Liver (tissue), 9 donors: ENCODE results near the gene BTBD1. TPM values are rescaled to one million over a fixed set of nuclear protein-coding genes. Genes with fewer than 3 reads are reported as not detected.

Experiments
- DNase-seq: peaks from one replicate; pipeline ENCODE4 v3.0.0-alpha.2; 2017; ENCODE audit warnings: low spot score
- H3K27ac ChIP-seq, 2 donors: one replicate each; pipeline ENCODE4 v1.7.0; 2013; ENCODE audit warnings: inconsistent platforms in 2 of 2, low read length in 2 of 2, control low read depth in 1 of 2, low read depth in 1 of 2, mild to moderate bottlenecking in 1 of 2
- H3K27me3 ChIP-seq, 4 donors: one replicate each; pipeline versions ENCODE4 v1.6.1 to v1.7.0; 2013; ENCODE audit warnings: low read length in 3 of 4, inconsistent platforms in 1 of 4, mild to moderate bottlenecking in 1 of 4, moderate library complexity in 1 of 4; ENCODE audit not compliant: control insufficient read depth in 4 of 4, insufficient read depth in 4 of 4
- H3K36me3 ChIP-seq, 4 donors: one replicate each; pipeline versions ENCODE4 v1.6.1 to v1.7.0; 2013; ENCODE audit warnings: low read length in 3 of 4, mild to moderate bottlenecking in 3 of 4, low read depth in 1 of 4, moderate library complexity in 1 of 4; ENCODE audit not compliant: control insufficient read depth in 4 of 4, insufficient read depth in 3 of 4
- H3K4me1 ChIP-seq, 4 donors: one replicate each; pipeline versions ENCODE4 v1.6.1 to v1.7.0; 2013; ENCODE audit warnings: low read length in 3 of 4, mild to moderate bottlenecking in 3 of 4, moderate library complexity in 1 of 4; ENCODE audit not compliant: control insufficient read depth in 4 of 4, insufficient read depth in 4 of 4
- H3K4me3 ChIP-seq, 3 donors: one replicate each; pipeline versions ENCODE4 v1.6.1 to v1.7.0; 2013; ENCODE audit warnings: low read length in 3 of 3, control low read depth in 1 of 3, low read depth in 1 of 3, mild to moderate bottlenecking in 1 of 3
- H3K9ac ChIP-seq, 2 donors: one replicate each; pipeline ENCODE4 v1.7.0; 2013; ENCODE audit warnings: low read length in 2 of 2, mild to moderate bottlenecking in 2 of 2, moderate library complexity in 2 of 2, control low read depth in 1 of 2, low read depth in 1 of 2
- H3K9me3 ChIP-seq, 4 donors: one replicate each; pipeline versions ENCODE4 v1.6.1 to v1.7.0; 2013; ENCODE audit warnings: low read length in 3 of 4; ENCODE audit not compliant: control insufficient read depth in 4 of 4
- ATF3 ChIP-seq: IDR thresholded peaks from 2 replicates; pipeline ENCODE4 v1.6.1; 2016; ENCODE audit warnings: antibody characterized with exemption
- CTCF ChIP-seq: fragments of 150-350 bp; IDR thresholded peaks from 2 replicates; pipeline ENCODE4 v1.5.1; 2017; ENCODE audit warnings: improper control_type of control experiment, low read depth, low read length; ENCODE audit not compliant: missing input control
- EGR1 ChIP-seq, 2 donors: IDR thresholded peaks; 2 replicates each; pipeline ENCODE4 v1.6.1; 2016 to 2018; ENCODE audit warnings: antibody characterized with exemption in 2 of 2, low read depth in 2 of 2
- FOXA1 ChIP-seq: IDR thresholded peaks from 2 replicates; pipeline ENCODE4 v1.6.1; 2016; ENCODE audit warnings: antibody characterized with exemption
- FOXA2 ChIP-seq: IDR thresholded peaks from 2 replicates; pipeline ENCODE4 v1.6.1; 2016; ENCODE audit warnings: antibody characterized with exemption
- GABPA ChIP-seq, 2 donors: IDR thresholded peaks in 1 of 2; conservative IDR thresholded peaks in 1 of 2; 2 replicates each; pipeline ENCODE4 v1.6.1; 2016; ENCODE audit warnings: antibody characterized with exemption in 2 of 2, mild to moderate bottlenecking in 1 of 2, moderate library complexity in 1 of 2
- HNF4A ChIP-seq, 2 donors: conservative IDR thresholded peaks; 2 replicates each; pipeline ENCODE4 v1.6.1; 2016; ENCODE audit warnings: antibody characterized with exemption in 2 of 2, mild to moderate bottlenecking in 2 of 2
- HNF4G ChIP-seq: IDR thresholded peaks from 2 replicates; pipeline ENCODE4 v1.6.1; 2016; ENCODE audit warnings: antibody characterized with exemption
- JUND ChIP-seq, 2 donors: IDR thresholded peaks; 2 replicates each; pipeline ENCODE4 v1.6.1; 2016; ENCODE audit warnings: antibody characterized with exemption in 2 of 2
- MAX ChIP-seq: IDR thresholded peaks from 2 replicates; pipeline ENCODE4 v1.6.1; 2016; ENCODE audit warnings: antibody characterized with exemption
- NR2F2 ChIP-seq: IDR thresholded peaks from 2 replicates; pipeline ENCODE4 v1.6.1; 2016; ENCODE audit warnings: antibody characterized with exemption
- RAD21 ChIP-seq, 2 donors: IDR thresholded peaks; 2 replicates each; pipeline ENCODE4 v1.6.1; 2016; ENCODE audit warnings: antibody characterized with exemption in 2 of 2, mild to moderate bottlenecking in 2 of 2
- REST ChIP-seq: IDR thresholded peaks from 2 replicates; pipeline ENCODE4 v1.6.1; 2016; ENCODE audit warnings: antibody characterized with exemption, mild to moderate bottlenecking
- RXRA ChIP-seq, 2 donors: IDR thresholded peaks; 2 replicates each; pipeline ENCODE4 v1.6.1; 2017 to 2018; ENCODE audit warnings: antibody characterized with exemption in 2 of 2, mild to moderate bottlenecking in 1 of 2
- SP1 ChIP-seq: IDR thresholded peaks from 2 replicates; pipeline ENCODE4 v1.6.1; 2018; ENCODE audit warnings: antibody characterized with exemption, mild to moderate bottlenecking
- TAF1 ChIP-seq: conservative IDR thresholded peaks from 2 replicates; pipeline ENCODE4 v1.6.1; 2016; ENCODE audit warnings: antibody characterized with exemption, mild to moderate bottlenecking
- YY1 ChIP-seq: IDR thresholded peaks from 2 replicates; pipeline ENCODE4 v1.6.1; 2016; ENCODE audit warnings: antibody characterized with exemption, mild to moderate bottlenecking
- ZBTB33 ChIP-seq: IDR thresholded peaks from 2 replicates; pipeline ENCODE4 v1.6.1; 2016; ENCODE audit warnings: antibody characterized with exemption
- WGBS: extraction: QIAGEN DNeasy Blood & Tissue Kit; methylation state at CpG from one replicate; pipeline ENCODE4 v1.1.7; 2013; 5-methylcytosine and 5-hydroxymethylcytosine counted together
- polyA plus RNA-seq, 2 donors: library from polyadenylated mRNA; stranded (reverse) in 1 of 2; unstranded in 1 of 2; fragments of 200-250 nt in 1 of 2; fragments of >200 nt in 1 of 2; fragmentation: Nextera tagmentation in 1 of 2; extraction: Ambion mirVana in 1 of 2; gene quantifications; one replicate each; pipeline versions ENCODE4 v1.2.1 to v1.2.3, GENCODE V29; 2013 to 2015
- total RNA-seq, 2 donors: library from RNA; depleted of rRNA; stranded (reverse); fragments of >200 nt; gene quantifications; one replicate each; pipeline ENCODE4 v1.2.3, GENCODE V29; 2014
- donor health status: healthy.
- donor health status: healthy.
- donor health status: healthy.
- donor health status: healthy.
- donor health status: healthy.

BTBD1 gene
- total and polyA plus RNA-seq, 4 donors = 8.6 to 43.9 (median 27.6) TPM

GRCh38 chr15:83044156-83044555 lies 22.9 kb downstream of the BTBD1 start (continued):
- TF ChIP-seq ZBTB33 (no peak), TAF1 (no peak), JUND (IDR thresholded peaks at IDR 0.05) (no peak), GABPA (IDR thresholded peaks at IDR 0.05 in 1 of 2, conservative IDR thresholded peaks at IDR 0.05 in 1 of 2) (no peak), MAX (no peak), HNF4G (no peak), FOXA2 (no peak)

- Histone ChIP-seq H3K9ac (no peak overlapping the region), H3K36me3 (peaks cover 9 to 29% (median 19%) of the 10 kb centered on the region in 4 donors), H3K27me3 (no peaks in the 10 kb centered on the region), H3K4me1 (no peaks in the 10 kb centered on the region), H3K4me3 (no peak overlapping the region), H3K9me3 (no peaks in the 10 kb centered on the region), H3K27ac (no peak overlapping the region)
- DNase-seq = no peak
- TF ChIP-seq RAD21 (IDR thresholded peaks at IDR 0.05) = no peak
- no peak for TF ChIP-seq ATF3
- no peak for TF ChIP-seq HNF4G
- TF ChIP-seq JUND (IDR thresholded peaks at IDR 0.05) = no peak
- TF ChIP-seq CTCF = no peak
- no peak for TF ChIP-seq YY1
- TF ChIP-seq NR2F2 = no peak
- TF ChIP-seq SP1 = no peak
- TF ChIP-seq EGR1 (IDR thresholded peaks at IDR 0.05; ENCODE audit: low read depth in 2 of 2) = no peak
- TF ChIP-seq GABPA (IDR thresholded peaks at IDR 0.05 in 1 of 2, conservative IDR thresholded peaks at IDR 0.05 in 1 of 2) = no peak
- no peak for TF ChIP-seq MAX
- no peak for TF ChIP-seq TAF1
- TF ChIP-seq HNF4A (conservative IDR thresholded peaks at IDR 0.05) = no peak
- no peak for TF ChIP-seq RXRA (IDR thresholded peaks at IDR 0.05)
- TF ChIP-seq FOXA2 = no peak
- TF ChIP-seq REST = no peak
- no peak for TF ChIP-seq ZBTB33
- TF ChIP-seq FOXA1 = no peak
- WGBS = 72% methylated on average over 1 of the region's 1 CpG
Measured at GRCh38 chr15:83039206-83039605, 27.8 kb downstream of the BTBD1 start.
